Kidney epithelial cell (primary cell): Measurements from ENCODE around the gene DOCK3. TPM values are rescaled to one million over a fixed set of nuclear protein-coding genes. Genes with fewer than 3 reads are reported as not detected.
"Not testable (repeated sequence)": the region's sequence is repeated elsewhere in the genome, so short reads cannot be mapped to it uniquely, and the experiment has no call there.

Experiments used
- DNase-seq: peaks from one replicate; pipeline ENCODE4 v3.0.0-alpha.2; 2010; ENCODE audit warnings: low read depth
- H3K27me3 ChIP-seq: 2 replicates; pipeline ENCODE4 v1.6.0; 2011; ENCODE audit warnings: low read length; ENCODE audit not compliant: control insufficient read depth, insufficient read depth
- H3K36me3 ChIP-seq: 2 replicates; pipeline ENCODE4 v1.5.1; 2011; ENCODE audit warnings: low read length; ENCODE audit not compliant: control insufficient read depth, insufficient read depth
- H3K4me3 ChIP-seq: 2 replicates; pipeline ENCODE4 v1.5.1; 2011; ENCODE audit warnings: low read depth, mild to moderate bottlenecking, control low read depth, low read length
- total RNA-seq: library from RNA; depleted of rRNA; stranded (reverse); fragments of >200 nt; gene quantifications from 2 replicates; pipeline ENCODE4 v1.2.3, GENCODE V29; 2015
- TF ChIP-seq, protein P1 (sequence below): IDR thresholded peaks from 2 replicates; pipeline ENCODE4 v1.5.1; 2011; ENCODE audit warnings: mild to moderate bottlenecking, moderate library complexity, low read length, control low read depth, inconsistent platforms; ENCODE audit not compliant: insufficient read depth, poor library complexity, severe bottlenecking

The DOCK3 gene
- total RNA-seq, 1 donor from 2014 or later = 1.7 TPM

DNA sequence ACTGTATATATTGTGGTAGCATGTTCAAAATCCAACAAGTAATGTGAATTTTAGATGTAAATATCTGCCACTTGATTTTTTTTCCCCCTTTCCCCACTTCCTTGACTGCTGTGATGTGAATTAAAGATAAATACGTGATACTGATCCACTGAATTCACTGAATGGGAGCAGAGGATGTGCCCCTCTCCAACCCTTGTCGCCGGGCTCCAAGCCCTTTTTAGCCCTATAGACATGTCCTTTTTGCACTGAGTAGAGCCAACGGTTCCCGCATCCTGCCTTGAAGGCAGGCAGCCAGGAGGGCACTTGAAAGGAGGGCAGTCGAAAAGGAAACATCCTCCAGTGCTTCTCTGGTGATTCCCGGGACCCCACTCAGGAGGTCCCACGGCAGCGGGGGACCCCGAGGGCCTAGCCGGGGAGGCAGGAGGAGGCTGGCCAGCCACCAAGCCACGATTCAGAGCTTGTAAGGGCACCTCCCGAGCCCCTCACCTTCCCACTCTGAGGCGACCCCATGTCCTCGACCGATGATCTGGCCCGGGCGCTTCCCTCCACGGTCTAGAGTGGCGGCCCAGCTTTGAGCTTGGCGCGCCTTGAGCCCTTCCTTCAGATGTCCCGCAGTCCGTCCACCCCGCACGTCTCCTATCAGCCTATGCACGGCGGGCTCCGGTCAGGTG lies 709.5 kb downstream of the DOCK3 start:
- peaks cover 5% of the 10 kb centered on the region for H3K36me3 ChIP-seq
- H3K27me3 ChIP-seq = no peaks in the 10 kb centered on the region
- H3K4me3 ChIP-seq = peak overlapping the region; percentile 86
- TF ChIP-seq, protein P1, sequence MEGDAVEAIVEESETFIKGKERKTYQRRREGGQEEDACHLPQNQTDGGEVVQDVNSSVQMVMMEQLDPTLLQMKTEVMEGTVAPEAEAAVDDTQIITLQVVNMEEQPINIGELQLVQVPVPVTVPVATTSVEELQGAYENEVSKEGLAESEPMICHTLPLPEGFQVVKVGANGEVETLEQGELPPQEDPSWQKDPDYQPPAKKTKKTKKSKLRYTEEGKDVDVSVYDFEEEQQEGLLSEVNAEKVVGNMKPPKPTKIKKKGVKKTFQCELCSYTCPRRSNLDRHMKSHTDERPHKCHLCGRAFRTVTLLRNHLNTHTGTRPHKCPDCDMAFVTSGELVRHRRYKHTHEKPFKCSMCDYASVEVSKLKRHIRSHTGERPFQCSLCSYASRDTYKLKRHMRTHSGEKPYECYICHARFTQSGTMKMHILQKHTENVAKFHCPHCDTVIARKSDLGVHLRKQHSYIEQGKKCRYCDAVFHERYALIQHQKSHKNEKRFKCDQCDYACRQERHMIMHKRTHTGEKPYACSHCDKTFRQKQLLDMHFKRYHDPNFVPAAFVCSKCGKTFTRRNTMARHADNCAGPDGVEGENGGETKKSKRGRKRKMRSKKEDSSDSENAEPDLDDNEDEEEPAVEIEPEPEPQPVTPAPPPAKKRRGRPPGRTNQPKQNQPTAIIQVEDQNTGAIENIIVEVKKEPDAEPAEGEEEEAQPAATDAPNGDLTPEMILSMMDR = no peak
- DNase-seq = no peak

DNA sequence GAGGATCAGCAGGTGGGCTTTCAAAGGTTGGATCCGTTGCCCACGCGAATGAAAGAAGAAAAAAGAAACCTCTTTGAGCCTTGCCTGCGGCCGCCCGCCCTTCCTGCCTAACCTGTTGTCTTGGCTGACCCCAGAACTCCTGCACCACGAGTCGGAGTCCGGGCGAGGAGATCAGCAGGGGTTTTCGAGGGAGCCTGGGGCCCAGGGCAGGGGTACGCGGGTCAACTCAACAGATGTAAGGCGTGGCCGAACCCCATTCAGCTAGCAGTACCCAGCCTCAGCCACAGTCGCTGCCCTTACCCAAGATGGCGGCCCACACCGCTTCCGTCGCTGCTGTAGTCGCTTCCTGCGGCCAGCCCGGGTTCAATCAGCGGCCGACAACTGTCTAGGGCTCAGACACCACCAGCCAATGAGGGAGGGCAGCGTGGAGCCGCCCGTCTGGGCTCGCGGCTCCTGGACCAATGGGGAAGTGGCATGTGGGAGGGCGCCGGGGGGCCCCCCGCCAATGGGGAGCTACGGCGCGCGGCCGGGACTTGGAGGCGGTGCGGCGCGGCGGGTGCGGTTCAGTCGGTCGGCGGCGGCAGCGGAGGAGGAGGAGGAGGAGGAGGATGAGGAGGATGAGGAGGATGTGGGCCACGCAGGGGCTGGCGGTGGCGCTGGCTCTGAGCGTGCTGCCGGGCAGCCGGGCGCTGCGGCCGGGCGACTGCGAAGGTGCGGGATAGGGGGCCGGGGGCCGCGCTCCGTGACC lies 710.2 kb downstream of the DOCK3 start, which contains the start of gene MANF:
Gene MANF, plus strand, starts transcription at position 566 of the 748 bp plus-strand sequence. Its CDS starts 52 bp downstream, at position 618.
- Histone ChIP-seq H3K27me3 (no peaks in the 10 kb centered on the region), H3K4me3 (peak within 1 kb of the TSS; percentile 86), H3K36me3 (peaks cover 5% of the 10 kb centered on the region)
- TF ChIP-seq, protein P1 = no peak
- peak; percentile 89 for DNase-seq

DNA sequence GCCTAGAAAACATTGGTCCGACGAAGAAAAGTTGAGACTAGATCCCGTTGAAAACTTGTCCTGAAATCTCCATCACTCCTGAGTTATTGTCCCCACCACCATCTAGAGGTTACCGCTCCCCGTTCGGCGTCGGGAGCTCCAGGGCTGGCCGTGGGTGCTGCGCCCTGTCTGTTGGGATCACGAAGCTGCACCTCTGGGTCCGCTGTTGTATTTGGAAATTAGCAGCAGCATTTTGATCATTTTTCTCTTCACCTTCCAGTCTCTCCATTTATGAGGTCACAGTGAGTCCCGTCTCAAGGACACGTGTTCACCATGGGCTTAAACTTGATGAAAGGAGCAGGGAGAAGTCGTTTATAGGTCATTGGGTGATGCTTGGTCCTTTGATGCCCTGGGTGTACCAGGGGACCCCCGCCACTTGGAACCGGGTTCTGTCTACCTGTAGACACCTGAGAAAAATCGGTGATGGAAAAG lies 710.9 kb downstream of the DOCK3 start:
- Histone ChIP-seq H3K36me3 (peaks cover 5% of the 10 kb centered on the region), H3K4me3 (peak overlapping the region; percentile 86), H3K27me3 (no peaks in the 10 kb centered on the region)
- TF ChIP-seq, protein P1 = no peak
- DNase-seq = no peak

DNA sequence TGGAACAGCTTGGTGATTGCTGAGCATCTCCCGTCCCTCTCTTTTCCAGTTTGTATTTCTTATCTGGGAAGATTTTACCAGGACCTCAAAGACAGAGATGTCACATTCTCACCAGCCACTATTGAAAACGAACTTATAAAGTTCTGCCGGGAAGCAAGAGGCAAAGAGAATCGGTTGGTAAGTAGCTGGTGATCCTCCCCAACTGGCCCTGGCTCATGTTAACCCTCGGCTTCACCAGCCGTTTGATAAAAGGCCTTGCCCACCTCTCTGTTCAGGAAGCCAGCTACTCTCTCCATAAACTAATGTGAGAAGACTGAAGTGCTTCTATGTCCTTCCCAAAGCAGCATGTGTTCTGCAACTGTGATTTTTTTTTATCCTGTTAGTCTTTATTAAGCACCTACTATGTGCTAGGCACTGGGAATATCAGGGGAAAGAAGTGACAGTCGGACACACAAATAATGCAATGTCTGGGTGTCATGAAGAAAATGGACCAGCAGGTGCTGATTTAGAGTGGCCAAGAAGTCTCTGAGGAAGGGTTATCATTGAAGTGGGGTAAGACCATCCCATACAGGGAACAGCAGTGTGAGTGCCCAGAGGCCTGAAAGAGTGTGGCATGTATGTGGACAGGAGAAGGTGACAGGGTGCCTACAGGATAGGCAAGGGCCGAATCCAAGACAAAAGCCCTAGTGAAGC lies 711.6 kb downstream of the DOCK3 start:
- DNase-seq = no peak
- H3K4me3 ChIP-seq = peak overlapping the region; percentile 86
- TF ChIP-seq, protein P1 = no peak
- no peaks in the 10 kb centered on the region for H3K27me3 ChIP-seq
- H3K36me3 ChIP-seq = peaks cover 5% of the 10 kb centered on the region

DNA sequence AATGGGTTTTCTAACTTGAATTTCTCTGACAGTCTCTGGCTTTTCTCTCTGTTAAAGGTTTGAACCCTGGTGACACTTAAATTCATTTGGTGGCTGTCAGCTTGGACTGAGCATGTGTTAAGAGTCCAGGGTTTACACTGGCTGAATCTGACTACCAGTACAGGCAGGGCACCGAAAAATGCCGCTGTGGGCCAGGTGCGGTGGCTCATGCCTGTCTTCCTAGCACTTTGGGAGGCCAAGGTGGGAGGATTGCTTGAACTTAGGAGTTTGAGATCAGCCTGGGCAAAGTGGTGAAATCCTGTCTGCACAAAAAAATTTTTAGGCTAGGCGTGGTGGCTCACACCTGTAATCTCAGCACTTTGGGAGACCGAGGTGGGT lies 712.1 kb downstream of the DOCK3 start:
- DNase-seq = no peak
- TF ChIP-seq, protein P1 = no peak
- Histone ChIP-seq H3K36me3 (peaks cover 5% of the 10 kb centered on the region), H3K27me3 (no peaks in the 10 kb centered on the region), H3K4me3 (peak overlapping the region; percentile 0)

DNA sequence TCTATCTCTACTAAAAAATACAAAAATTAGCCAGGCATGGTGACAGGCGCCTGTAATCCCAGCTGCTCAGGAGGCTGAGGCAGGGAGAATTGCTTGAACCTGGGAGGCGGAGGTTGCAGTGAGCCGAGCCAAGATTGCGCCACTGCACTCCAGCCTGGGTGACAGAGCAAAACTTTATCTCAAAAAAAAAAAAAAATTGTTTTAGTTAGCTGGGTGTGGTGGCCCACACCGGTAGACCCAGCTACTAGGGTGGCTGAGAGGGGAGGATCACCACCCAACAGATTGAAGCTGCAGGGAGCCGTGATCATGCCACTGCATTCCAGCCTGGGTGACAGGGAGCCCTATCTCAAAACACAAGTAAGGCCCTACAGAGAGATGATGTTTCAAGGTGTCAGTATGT lies 712.6 kb downstream of the DOCK3 start:
- not testable (repeated sequence) for H3K36me3 ChIP-seq

More for the DNA sequence above, 712.6 kb downstream of the DOCK3 start:
- H3K4me3 ChIP-seq, H3K27me3 ChIP-seq, DNase-seq: not testable (repeated sequence)
